Measurements from ENCODE around the gene BATF.
"Not testable (repeated sequence)": the region's sequence is repeated elsewhere in the genome, so short reads cannot be mapped to it uniquely, and the experiment has no call there.

BATF gene

GRCh38 chr14:75522224-75522982 lies at the start of gene BATF:
Gene BATF (plus strand): TSS chr14:75522469. CDS start chr14:75522683, 214 bp downstream.
- peak; percentile 84 for DNase-seq (ENCODE audit: low spot score)

- DNase-seq (ENCODE audit: low spot score) = not testable (repeated sequence)
These were observed 48.1 kb upstream of the BATF start for GRCh38 chr14:75474127-75474526.

- no peak for DNase-seq (ENCODE audit: low spot score)
These were observed 45.8 kb upstream of the BATF start for GRCh38 chr14:75476274-75476995.

- DNase-seq (ENCODE audit: low spot score) = no peak
These were observed 44.4 kb upstream of the BATF start for GRCh38 chr14:75477881-75478280.

- no peak for DNase-seq (ENCODE audit: low spot score)
These were observed 42.3 kb upstream of the BATF start for GRCh38 chr14:75479770-75480600.

DNA sequence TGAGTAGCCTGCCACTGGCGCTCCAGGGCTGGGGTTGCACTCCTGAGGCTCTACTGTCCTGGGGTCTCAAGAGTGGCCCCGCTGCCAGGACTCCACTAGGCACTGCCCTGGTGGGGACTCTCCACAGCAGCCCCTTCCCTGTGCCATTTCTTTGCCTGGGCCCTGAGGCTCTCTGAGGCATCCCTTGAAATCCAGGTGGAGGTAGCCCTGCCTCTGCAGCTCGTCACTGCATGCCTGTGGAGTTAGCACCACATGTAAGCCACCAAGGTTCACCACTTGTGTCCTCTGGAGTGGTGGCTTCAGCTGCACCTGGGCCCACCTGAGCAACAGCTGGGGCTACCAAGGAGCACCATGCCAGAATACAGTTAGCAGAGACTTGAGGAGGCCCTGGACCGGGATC lies 39.9 kb upstream of the BATF start:
- no peak for DNase-seq (ENCODE audit: low spot score)

GRCh38 chr14:75484711-75485429 lies 37.4 kb upstream of the BATF start:
- DNase-seq (ENCODE audit: low spot score) = no peak

DNA sequence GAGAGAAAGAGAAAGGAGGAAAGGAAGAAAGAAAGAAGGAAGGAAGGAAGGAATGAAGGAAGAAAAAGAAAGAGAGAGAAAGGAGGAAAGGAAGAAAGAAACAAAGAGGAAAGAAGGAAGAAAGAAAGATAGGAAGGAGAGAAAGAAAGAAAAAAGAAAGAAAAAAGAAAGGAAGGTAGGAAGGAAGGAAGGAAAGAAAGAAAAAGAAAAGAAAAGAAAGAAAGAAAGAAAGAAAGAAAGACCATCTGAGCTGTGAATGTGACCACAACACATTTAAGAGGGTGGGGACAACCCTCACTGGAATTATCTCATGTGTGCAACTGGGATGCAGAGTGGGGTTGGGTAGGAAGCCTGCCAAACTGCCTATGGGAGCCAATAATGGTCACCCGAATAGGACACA lies 36.0 kb upstream of the BATF start:
- no peak for DNase-seq (ENCODE audit: low spot score)

- peak; percentile 13 for DNase-seq (ENCODE audit: low spot score)
These were observed 35.1 kb upstream of the BATF start for GRCh38 chr14:75487155-75487671.

DNA sequence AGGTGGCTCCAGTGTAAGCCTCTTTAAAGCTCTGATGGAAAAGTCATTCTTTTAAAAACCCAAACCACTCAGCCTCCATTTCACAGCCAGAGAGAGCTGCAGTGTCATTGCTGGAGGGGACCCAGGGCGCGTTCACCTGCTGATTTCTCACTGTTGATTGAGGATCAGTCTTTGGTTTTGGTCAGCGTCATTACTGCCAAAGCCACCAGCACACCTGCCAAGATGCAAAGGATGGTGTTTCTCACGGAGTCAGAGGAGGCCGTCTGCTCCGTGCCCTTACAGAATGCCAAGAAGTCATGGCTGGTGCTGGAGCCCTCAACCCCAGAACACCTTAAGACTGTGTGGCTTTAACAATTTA lies 32.8 kb upstream of the BATF start:
- no peak for DNase-seq (ENCODE audit: low spot score)

DNA sequence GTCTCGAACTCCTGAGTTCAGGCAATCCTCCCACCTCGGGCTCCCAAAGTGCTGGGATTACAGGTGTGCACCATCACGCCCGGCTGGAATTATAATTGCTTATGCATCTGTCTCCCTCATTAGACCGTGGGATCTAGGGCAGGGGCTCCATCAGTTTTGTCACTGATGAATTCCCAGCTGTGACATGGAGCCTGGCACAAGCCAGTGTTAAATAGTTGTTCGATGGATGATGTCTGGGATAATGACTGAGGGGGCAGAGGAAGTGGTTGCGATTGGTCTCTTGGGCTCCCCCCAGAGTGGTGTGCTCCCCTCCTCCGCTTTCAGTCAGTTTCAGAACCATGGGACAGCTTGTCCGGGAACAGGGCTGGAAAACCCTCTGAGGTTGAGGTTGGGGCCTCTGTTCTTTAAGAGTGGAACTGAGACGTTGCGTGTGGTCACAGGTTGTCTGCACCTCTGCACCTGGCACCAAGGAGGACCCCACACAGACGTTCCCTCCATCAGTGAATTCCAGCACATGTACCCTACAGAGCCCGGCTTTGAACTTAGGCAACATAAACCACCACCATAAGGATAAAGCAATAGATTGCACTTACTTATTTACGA lies 30.8 kb upstream of the BATF start:
- DNase-seq (ENCODE audit: low spot score) = no peak

GRCh38 chr14:75492832-75493591 lies 29.3 kb upstream of the BATF start:
- DNase-seq (ENCODE audit: low spot score) = no peak

DNA sequence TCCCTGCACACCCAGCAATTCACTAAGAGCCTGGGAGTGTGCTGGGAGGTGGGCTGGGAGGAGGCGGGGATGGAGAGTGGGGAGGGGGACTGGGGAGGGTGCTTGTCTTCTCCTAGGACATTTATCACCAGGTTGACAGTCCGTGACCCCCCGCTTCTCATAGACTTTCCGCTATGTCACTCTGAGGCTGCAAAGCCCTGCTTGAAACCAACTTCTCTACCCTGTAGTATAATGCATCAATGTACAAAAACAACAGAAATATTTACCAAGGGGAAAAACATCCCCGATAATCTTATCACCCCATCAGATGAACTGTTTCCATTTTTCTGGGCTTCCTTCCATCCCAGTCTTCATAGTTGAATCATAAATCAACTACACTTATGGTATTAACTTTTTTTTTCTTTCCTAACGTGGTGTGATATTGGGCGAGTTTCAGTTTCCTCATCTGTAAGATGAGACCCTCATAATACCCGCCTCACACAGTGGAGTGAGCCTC lies 28.6 kb upstream of the BATF start:
- no peak for DNase-seq (ENCODE audit: low spot score)

DNA sequence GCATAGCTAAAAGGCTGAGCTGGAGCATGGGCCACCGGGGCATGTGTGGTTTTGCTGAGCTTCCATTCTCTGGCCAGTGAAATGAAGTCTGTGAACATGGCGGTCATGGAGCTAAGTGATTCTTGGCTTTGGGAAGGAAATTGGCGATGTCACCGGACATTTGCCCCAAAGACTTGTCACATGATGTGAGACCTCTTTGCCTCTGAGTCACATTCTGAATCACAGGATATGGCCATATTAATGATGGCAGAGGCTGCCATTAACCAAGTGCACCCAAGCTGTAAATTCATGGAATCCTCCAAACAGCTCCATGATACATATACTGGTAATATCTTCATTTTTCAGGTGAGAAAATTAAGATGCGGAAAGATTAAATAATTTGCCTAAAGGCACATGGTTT lies 27.4 kb upstream of the BATF start:
- DNase-seq (ENCODE audit: low spot score) = no peak

DNA sequence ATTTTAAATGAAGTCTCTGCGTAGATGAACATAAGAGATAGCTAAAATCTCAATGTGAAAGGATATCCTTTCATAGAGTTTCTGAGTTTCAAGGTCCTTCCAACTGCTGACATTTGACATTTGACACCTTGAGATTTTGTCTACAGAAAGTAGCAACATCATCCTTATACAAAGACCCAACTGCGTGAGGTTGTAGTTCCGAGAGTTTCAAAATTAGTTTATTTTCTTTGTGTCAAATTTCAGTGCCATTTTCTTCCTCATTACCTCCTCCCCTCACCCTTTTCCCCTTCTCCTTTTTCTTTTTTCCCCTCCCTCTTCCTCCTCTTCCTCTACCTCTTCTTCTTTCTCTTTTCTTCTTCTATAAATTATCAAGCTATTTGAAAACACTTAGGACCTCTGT lies 26.9 kb upstream of the BATF start:
- no peak for DNase-seq (ENCODE audit: low spot score)

- DNase-seq (ENCODE audit: low spot score) = no peak
These were observed 26.4 kb upstream of the BATF start for GRCh38 chr14:75495882-75496281.

- DNase-seq (ENCODE audit: low spot score) = no peak
These were observed 25.5 kb upstream of the BATF start for GRCh38 chr14:75496755-75497154.

DNA sequence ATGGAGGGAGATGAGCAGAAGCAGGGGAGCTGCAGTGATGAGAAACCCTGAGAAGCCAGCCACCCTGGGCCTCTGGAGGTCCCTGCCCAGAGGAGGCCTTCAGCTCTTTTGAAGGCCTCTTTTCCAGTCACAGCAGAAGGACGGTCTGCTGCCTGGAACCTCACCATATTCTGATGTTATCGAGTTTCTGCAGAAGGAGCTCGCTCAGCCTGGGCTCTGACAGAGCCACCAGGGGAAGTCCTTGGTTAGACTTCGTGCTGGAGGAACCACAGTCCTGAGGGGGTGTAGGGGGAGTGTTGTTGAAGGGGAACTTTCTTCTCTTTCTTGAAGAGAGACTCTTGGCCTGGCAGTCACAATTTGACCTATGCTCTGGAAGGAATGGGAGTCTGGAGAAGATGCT lies 25.1 kb upstream of the BATF start:
- no peak for DNase-seq (ENCODE audit: low spot score)

GRCh38 chr14:75497701-75498100 lies 24.6 kb upstream of the BATF start:
- DNase-seq (ENCODE audit: low spot score) = no peak

- DNase-seq (ENCODE audit: low spot score) = no peak
These were observed 23.0 kb upstream of the BATF start for GRCh38 chr14:75499084-75499875.
